Measurements from ENCODE around the gene UBE2Q1.
"Not testable (repeated sequence)": the region's sequence is repeated elsewhere in the genome, so short reads cannot be mapped to it uniquely, and the experiment has no call there.

UBE2Q1 gene

GRCh38 chr1:154539486-154540483 lies 18.7 kb downstream of the UBE2Q1 start:
- Mint-ChIP-seq H3K27me3 (peaks cover 60% of the 10 kb centered on the region), H3K4me1 (no peaks in the 10 kb centered on the region), H3K9me3 (no peaks in the 10 kb centered on the region), H3K27ac (ENCODE audit: low read depth) (no peak overlapping the region), H3K36me3 (ENCODE audit: insufficient read depth) (no peaks in the 10 kb centered on the region), H3K4me3 (no peak overlapping the region)
- no peak for ATAC-seq (replicated peaks; ENCODE audit: extremely low read depth, poor library complexity, severe bottlenecking)
- no peak for DNase-seq (ENCODE audit: low spot score in 2 of 2)

GRCh38 chr1:154536570-154536969 lies 21.9 kb downstream of the UBE2Q1 start:
- H3K4me1 Mint-ChIP-seq = no peaks in the 10 kb centered on the region
- H3K36me3 Mint-ChIP-seq (ENCODE audit: insufficient read depth) = no peaks in the 10 kb centered on the region
- peaks cover 60% of the 10 kb centered on the region for H3K27me3 Mint-ChIP-seq
- H3K4me3 Mint-ChIP-seq = no peak overlapping the region
- DNase-seq (ENCODE audit: low spot score in 2 of 2) (no peak), ATAC-seq (replicated peaks; ENCODE audit: extremely low read depth, poor library complexity, severe bottlenecking) (no peak)
- H3K27ac Mint-ChIP-seq (ENCODE audit: low read depth) = no peak overlapping the region
- H3K9me3 Mint-ChIP-seq = no peaks in the 10 kb centered on the region

GRCh38 chr1:154533952-154534844 lies 24.3 kb downstream of the UBE2Q1 start:
- peaks cover 1% of the 10 kb centered on the region for H3K36me3 Mint-ChIP-seq (ENCODE audit: insufficient read depth)
- H3K27ac Mint-ChIP-seq (ENCODE audit: low read depth) = no peak overlapping the region
- no peak overlapping the region for H3K4me3 Mint-ChIP-seq
- H3K27me3 Mint-ChIP-seq = peaks cover 37% of the 10 kb centered on the region
- ATAC-seq (replicated peaks; ENCODE audit: extremely low read depth, poor library complexity, severe bottlenecking) (no peak), DNase-seq (ENCODE audit: low spot score in 2 of 2) (no peak)
- H3K9me3 Mint-ChIP-seq = no peaks in the 10 kb centered on the region
- no peaks in the 10 kb centered on the region for H3K4me1 Mint-ChIP-seq

GRCh38 chr1:154531950-154532349 lies 26.5 kb downstream of the UBE2Q1 start:
- H3K4me3 Mint-ChIP-seq; H3K4me1 Mint-ChIP-seq; H3K36me3 Mint-ChIP-seq (ENCODE audit: insufficient read depth); H3K27ac Mint-ChIP-seq (ENCODE audit: low read depth); H3K9me3 Mint-ChIP-seq; DNase-seq (ENCODE audit: low spot score in 2 of 2); ATAC-seq (replicated peaks; ENCODE audit: extremely low read depth, poor library complexity, severe bottlenecking): not testable (repeated sequence)
- H3K27me3 Mint-ChIP-seq = peaks cover 26% of the 10 kb centered on the region

- DNase-seq (ENCODE audit: low spot score in 2 of 2) (no peak), ATAC-seq (replicated peaks; ENCODE audit: extremely low read depth, poor library complexity, severe bottlenecking) (no peak)
- Mint-ChIP-seq H3K36me3 (ENCODE audit: insufficient read depth) (peaks cover 1% of the 10 kb centered on the region), H3K27ac (ENCODE audit: low read depth) (no peak overlapping the region), H3K27me3 (peaks cover 4% of the 10 kb centered on the region), H3K4me3 (no peak overlapping the region), H3K4me1 (no peaks in the 10 kb centered on the region), H3K9me3 (no peaks in the 10 kb centered on the region)
Observed at GRCh38 chr1:154529308-154529707, 29.2 kb downstream of the UBE2Q1 start.

GRCh38 chr1:154527192-154527591 lies 31.3 kb downstream of the UBE2Q1 start:
- Mint-ChIP-seq H3K4me3 (no peak overlapping the region), H3K4me1 (no peaks in the 10 kb centered on the region)
- no peak for ATAC-seq (replicated peaks; ENCODE audit: extremely low read depth, poor library complexity, severe bottlenecking)

GRCh38 chr1:154524881-154525280 lies 33.6 kb downstream of the UBE2Q1 start:
- Mint-ChIP-seq H3K4me3 (no peak overlapping the region), H3K27me3 (peaks cover 23% of the 10 kb centered on the region), H3K4me1 (no peaks in the 10 kb centered on the region), H3K27ac (ENCODE audit: low read depth) (no peak overlapping the region), H3K36me3 (ENCODE audit: insufficient read depth) (peaks cover 1% of the 10 kb centered on the region), H3K9me3 (no peaks in the 10 kb centered on the region)
- ATAC-seq (replicated peaks; ENCODE audit: extremely low read depth, poor library complexity, severe bottlenecking) (no peak), DNase-seq (ENCODE audit: low spot score in 2 of 2) (no peak)

More at GRCh38 chr1:154527192-154527591, 31.3 kb downstream of the UBE2Q1 start:
- no peaks in the 10 kb centered on the region for H3K9me3 Mint-ChIP-seq
- H3K36me3 Mint-ChIP-seq (ENCODE audit: insufficient read depth) = peaks cover 1% of the 10 kb centered on the region
- peaks cover 14% of the 10 kb centered on the region for H3K27me3 Mint-ChIP-seq
- no peak overlapping the region for H3K27ac Mint-ChIP-seq (ENCODE audit: low read depth)
- DNase-seq (ENCODE audit: low spot score in 2 of 2) = no peak

GRCh38 chr1:154521695-154522094 lies 36.8 kb downstream of the UBE2Q1 start:
- Mint-ChIP-seq H3K9me3 (no peaks in the 10 kb centered on the region), H3K4me3 (no peak overlapping the region), H3K36me3 (ENCODE audit: insufficient read depth) (no peaks in the 10 kb centered on the region), H3K4me1 (no peaks in the 10 kb centered on the region), H3K27ac (ENCODE audit: low read depth) (no peak overlapping the region), H3K27me3 (peaks cover 29% of the 10 kb centered on the region)
- no peak for DNase-seq (ENCODE audit: low spot score in 2 of 2)
- no peak for ATAC-seq (replicated peaks; ENCODE audit: extremely low read depth, poor library complexity, severe bottlenecking)

- DNase-seq (ENCODE audit: low spot score in 2 of 2) = no peak
Observed at GRCh38 chr1:154520333-154520732, 38.1 kb downstream of the UBE2Q1 start.

GRCh38 chr1:154519591-154519991 lies 38.9 kb downstream of the UBE2Q1 start:
- Mint-ChIP-seq H3K4me1 (no peaks in the 10 kb centered on the region), H3K27me3 (peaks cover 47% of the 10 kb centered on the region), H3K4me3 (no peak overlapping the region), H3K27ac (ENCODE audit: low read depth) (no peak overlapping the region), H3K9me3 (no peaks in the 10 kb centered on the region), H3K36me3 (ENCODE audit: insufficient read depth) (no peaks in the 10 kb centered on the region)
- no peak for DNase-seq (ENCODE audit: low spot score in 2 of 2)
- no peak for ATAC-seq (replicated peaks; ENCODE audit: extremely low read depth, poor library complexity, severe bottlenecking)

More at GRCh38 chr1:154520333-154520732, 38.1 kb downstream of the UBE2Q1 start:
- Mint-ChIP-seq H3K27me3 (peaks cover 43% of the 10 kb centered on the region), H3K27ac (ENCODE audit: low read depth) (no peak overlapping the region), H3K4me1 (no peaks in the 10 kb centered on the region), H3K36me3 (ENCODE audit: insufficient read depth) (no peaks in the 10 kb centered on the region), H3K4me3 (no peak overlapping the region), H3K9me3 (no peaks in the 10 kb centered on the region)
- no peak for ATAC-seq (replicated peaks; ENCODE audit: extremely low read depth, poor library complexity, severe bottlenecking)

GRCh38 chr1:154517661-154518060 lies 40.8 kb downstream of the UBE2Q1 start:
- no peaks in the 10 kb centered on the region for H3K9me3 Mint-ChIP-seq
- no peak for ATAC-seq (replicated peaks; ENCODE audit: extremely low read depth, poor library complexity, severe bottlenecking)
- peaks cover 2% of the 10 kb centered on the region for H3K36me3 Mint-ChIP-seq (ENCODE audit: insufficient read depth)
- H3K27me3 Mint-ChIP-seq = peaks cover 54% of the 10 kb centered on the region
- H3K4me1 Mint-ChIP-seq = no peaks in the 10 kb centered on the region
- no peak for DNase-seq (ENCODE audit: low spot score in 2 of 2)
- H3K27ac Mint-ChIP-seq (ENCODE audit: low read depth) = no peak overlapping the region
- H3K4me3 Mint-ChIP-seq = no peak overlapping the region

- no peaks in the 10 kb centered on the region for H3K4me1 Mint-ChIP-seq
- peaks cover 59% of the 10 kb centered on the region for H3K27me3 Mint-ChIP-seq
- H3K27ac Mint-ChIP-seq (ENCODE audit: low read depth) = no peak overlapping the region
- no peak overlapping the region for H3K4me3 Mint-ChIP-seq
- no peaks in the 10 kb centered on the region for H3K9me3 Mint-ChIP-seq
- H3K36me3 Mint-ChIP-seq (ENCODE audit: insufficient read depth) = peaks cover 2% of the 10 kb centered on the region
- ATAC-seq (replicated peaks; ENCODE audit: extremely low read depth, poor library complexity, severe bottlenecking) (no peak), DNase-seq (ENCODE audit: low spot score in 2 of 2) (no peak)
Observed at GRCh38 chr1:154514066-154514553, 44.4 kb downstream of the UBE2Q1 start.

Data from central memory CD8-positive, alpha-beta T cell (primary cell).